HG02610 (cell line): ENCODE measurements around the gene LTA.

Experiments
- ATAC-seq: cut with Tn5 transposase; IDR thresholded peaks from one replicate; pipeline ENCODE4 v1.9.1; 2021; ENCODE audit warnings: mild to moderate bottlenecking, moderate library complexity; ENCODE audit not compliant: unreplicated experiment

The LTA gene

DNA sequence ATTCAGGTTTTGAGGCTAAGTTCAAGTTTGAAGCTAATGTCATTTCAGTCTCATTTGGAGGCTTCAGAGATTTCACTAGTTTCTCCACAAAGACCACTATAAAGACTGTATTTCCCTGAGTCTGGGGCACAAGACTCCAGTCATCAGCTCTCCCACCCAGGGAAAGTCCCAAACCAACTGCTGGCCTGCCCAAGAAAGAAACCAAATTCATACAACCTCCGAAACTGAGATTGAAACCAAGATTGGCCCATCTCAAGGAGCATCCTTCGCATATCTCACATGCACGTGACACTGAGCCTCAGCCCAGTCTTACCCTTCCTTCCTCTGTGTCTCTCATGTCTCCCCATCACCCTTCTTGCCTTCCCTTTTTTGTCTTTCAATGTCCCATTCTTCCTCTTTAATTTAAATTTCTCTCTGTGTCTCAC lies 3.5 kb upstream of the LTA start:
- peak; percentile 69 for ATAC-seq

DNA sequence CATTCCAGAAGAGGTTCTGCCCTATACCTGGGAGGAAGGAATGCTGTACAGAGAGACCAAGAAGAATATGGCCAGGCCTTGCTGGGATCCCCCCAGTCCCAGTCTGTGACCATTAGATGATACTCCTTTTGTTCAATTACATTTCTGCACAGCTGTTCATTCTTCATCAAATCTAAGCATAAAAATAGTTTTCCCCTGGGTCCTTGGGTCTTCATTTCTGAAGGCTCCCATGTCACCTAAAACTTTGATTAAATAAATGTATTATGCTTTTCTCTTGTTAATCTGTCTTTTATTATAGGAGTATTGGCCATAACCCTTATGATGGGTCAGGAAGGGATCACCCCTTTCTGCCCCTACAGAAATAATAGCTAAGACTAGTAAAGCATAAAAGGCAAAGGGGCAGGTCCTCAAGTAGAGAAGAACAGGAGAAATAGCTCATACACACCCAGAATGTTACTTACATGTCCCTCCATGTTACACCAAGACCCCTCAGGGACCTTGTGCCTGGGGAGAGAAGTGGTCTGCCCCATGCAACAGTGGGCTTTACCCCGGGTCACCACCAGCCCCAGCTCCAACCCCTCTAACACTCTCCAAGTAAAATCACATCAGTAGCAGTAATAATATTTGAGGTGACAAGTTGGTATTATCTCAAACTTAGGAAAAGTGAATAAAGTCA lies 2.1 kb upstream of the LTA start:
- no peak for ATAC-seq

DNA sequence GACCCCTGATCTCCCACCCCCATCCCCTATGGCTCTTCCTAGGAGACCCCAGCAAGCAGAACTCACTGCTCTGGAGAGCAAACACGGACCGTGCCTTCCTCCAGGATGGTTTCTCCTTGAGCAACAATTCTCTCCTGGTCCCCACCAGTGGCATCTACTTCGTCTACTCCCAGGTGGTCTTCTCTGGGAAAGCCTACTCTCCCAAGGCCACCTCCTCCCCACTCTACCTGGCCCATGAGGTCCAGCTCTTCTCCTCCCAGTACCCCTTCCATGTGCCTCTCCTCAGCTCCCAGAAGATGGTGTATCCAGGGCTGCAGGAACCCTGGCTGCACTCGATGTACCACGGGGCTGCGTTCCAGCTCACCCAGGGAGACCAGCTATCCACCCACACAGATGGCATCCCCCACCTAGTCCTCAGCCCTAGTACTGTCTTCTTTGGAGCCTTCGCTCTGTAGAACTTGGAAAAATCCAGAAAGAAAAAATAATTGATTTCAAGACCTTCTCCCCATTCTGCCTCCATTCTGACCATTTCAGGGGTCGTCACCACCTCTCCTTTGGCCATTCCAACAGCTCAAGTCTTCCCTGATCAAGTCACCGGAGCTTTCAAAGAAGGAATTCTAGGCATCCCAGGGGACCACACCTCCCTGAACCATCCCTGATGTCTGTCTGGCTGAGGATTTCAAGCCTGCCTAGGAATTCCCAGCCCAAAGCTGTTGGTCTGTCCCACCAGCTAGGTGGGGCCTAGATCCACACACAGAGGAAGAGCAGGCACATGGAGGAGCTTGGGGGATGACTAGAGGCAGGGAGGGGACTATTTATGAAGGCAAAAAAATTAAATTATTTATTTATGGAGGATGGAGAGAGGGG lies 1.4 kb downstream of the LTA start:
- no peak for ATAC-seq

DNA sequence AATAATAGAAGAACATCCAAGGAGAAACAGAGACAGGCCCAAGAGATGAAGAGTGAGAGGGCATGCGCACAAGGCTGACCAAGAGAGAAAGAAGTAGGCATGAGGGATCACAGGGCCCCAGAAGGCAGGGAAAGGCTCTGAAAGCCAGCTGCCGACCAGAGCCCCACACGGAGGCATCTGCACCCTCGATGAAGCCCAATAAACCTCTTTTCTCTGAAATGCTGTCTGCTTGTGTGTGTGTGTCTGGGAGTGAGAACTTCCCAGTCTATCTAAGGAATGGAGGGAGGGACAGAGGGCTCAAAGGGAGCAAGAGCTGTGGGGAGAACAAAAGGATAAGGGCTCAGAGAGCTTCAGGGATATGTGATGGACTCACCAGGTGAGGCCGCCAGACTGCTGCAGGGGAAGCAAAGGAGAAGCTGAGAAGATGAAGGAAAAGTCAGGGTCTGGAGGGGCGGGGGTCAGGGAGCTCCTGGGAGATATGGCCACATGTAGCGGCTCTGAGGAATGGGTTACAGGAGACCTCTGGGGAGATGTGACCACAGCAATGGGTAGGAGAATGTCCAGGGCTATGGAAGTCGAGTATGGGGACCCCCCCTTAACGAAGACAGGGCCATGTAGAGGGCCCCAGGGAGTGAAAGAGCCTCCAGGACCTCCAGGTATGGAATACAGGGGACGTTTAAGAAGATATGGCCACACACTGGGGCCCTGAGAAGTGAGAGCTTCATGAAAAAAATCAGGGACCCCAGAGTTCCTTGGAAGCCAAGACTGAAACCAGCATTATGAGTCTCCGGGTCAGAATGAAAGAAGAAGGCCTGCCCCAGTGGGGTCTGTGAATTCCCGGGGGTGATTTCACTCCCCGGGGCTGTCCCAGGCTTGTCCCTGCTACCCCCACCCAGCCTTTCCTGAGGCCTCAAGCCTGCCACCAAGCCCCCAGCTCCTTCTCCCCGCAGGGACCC lies 2.3 kb downstream of the LTA start:
- ATAC-seq: no peak

DNA sequence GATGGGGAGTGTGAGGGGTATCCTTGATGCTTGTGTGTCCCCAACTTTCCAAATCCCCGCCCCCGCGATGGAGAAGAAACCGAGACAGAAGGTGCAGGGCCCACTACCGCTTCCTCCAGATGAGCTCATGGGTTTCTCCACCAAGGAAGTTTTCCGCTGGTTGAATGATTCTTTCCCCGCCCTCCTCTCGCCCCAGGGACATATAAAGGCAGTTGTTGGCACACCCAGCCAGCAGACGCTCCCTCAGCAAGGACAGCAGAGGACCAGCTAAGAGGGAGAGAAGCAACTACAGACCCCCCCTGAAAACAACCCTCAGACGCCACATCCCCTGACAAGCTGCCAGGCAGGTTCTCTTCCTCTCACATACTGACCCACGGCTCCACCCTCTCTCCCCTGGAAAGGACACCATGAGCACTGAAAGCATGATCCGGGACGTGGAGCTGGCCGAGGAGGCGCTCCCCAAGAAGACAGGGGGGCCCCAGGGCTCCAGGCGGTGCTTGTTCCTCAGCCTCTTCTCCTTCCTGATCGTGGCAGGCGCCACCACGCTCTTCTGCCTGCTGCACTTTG lies 3.3 kb downstream of the LTA start, which contains the start of gene TNF:
Gene TNF, plus strand, starts transcription at position 231 of the 567 bp plus-strand sequence. Its CDS starts 177 bp downstream, at position 408.
- no peak for ATAC-seq

DNA sequence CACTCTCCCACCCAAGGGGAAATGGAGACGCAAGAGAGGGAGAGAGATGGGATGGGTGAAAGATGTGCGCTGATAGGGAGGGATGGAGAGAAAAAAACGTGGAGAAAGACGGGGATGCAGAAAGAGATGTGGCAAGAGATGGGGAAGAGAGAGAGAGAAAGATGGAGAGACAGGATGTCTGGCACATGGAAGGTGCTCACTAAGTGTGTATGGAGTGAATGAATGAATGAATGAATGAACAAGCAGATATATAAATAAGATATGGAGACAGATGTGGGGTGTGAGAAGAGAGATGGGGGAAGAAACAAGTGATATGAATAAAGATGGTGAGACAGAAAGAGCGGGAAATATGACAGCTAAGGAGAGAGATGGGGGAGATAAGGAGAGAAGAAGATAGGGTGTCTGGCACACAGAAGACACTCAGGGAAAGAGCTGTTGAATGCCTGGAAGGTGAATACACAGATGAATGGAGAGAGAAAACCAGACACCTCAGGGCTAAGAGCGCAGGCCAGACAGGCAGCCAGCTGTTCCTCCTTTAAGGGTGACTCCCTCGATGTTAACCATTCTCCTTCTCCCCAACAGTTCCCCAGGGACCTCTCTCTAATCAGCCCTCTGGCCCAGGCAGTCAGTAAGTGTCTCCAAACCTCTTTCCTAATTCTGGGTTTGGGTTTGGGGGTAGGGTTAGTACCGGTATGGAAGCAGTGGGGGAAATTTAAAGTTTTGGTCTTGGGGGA lies 4.0 kb downstream of the LTA start:
- ATAC-seq: no peak

DNA sequence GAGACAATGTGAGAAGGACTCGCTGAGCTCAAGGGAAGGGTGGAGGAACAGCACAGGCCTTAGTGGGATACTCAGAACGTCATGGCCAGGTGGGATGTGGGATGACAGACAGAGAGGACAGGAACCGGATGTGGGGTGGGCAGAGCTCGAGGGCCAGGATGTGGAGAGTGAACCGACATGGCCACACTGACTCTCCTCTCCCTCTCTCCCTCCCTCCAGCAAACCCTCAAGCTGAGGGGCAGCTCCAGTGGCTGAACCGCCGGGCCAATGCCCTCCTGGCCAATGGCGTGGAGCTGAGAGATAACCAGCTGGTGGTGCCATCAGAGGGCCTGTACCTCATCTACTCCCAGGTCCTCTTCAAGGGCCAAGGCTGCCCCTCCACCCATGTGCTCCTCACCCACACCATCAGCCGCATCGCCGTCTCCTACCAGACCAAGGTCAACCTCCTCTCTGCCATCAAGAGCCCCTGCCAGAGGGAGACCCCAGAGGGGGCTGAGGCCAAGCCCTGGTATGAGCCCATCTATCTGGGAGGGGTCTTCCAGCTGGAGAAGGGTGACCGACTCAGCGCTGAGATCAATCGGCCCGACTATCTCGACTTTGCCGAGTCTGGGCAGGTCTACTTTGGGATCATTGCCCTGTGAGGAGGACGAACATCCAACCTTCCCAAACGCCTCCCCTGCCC lies 4.9 kb downstream of the LTA start:
- ATAC-seq: no peak

DNA sequence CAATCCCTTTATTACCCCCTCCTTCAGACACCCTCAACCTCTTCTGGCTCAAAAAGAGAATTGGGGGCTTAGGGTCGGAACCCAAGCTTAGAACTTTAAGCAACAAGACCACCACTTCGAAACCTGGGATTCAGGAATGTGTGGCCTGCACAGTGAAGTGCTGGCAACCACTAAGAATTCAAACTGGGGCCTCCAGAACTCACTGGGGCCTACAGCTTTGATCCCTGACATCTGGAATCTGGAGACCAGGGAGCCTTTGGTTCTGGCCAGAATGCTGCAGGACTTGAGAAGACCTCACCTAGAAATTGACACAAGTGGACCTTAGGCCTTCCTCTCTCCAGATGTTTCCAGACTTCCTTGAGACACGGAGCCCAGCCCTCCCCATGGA lies 5.5 kb downstream of the LTA start:
- no peak for ATAC-seq

DNA sequence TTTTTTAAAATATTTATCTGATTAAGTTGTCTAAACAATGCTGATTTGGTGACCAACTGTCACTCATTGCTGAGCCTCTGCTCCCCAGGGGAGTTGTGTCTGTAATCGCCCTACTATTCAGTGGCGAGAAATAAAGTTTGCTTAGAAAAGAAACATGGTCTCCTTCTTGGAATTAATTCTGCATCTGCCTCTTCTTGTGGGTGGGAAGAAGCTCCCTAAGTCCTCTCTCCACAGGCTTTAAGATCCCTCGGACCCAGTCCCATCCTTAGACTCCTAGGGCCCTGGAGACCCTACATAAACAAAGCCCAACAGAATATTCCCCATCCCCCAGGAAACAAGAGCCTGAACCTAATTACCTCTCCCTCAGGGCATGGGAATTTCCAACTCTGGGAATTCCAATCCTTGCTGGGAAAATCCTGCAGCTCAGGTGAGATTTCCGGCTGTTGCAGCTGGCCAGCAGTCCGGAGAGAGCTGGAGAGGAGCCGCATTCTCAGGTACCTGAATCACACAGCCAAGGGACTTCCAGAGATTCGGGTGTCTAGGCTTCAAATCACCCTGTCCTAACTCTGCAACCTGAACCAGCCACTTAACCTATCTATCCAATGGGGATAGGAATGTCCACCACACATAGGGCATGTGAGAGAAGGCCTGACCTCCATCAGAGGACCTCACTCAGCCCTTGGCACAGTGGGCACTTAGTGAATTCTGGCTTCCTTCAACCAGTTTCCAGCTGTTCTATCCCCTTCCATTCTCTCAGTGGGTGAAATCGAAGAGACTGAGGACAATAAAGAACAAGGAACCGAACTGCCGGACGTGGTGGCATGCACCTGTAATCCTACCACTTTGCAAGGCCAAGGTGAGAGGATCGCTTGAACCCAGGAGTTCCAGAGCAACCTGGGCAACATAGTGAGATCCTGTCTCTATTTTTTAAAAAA lies 6.4 kb downstream of the LTA start:
- ATAC-seq: no peak

DNA sequence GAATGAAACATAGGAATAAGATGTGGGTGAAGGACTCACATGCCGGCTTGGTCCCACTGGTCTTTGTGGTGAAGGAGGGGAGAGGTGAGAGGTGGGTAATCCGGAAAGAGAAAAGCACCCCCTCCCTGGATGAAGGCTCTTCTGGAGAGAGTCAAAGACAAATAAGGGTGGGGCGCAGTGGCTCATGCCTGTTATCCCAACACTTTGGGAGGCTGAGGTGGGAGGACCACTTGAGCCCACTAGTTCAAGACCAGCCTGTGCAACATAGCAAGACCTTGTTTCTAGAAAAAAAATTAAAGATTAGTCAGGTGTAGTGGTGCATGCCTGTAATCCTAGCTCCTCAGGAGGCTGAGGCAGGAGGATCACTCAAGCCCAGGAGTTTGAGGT lies 7.0 kb downstream of the LTA start:
- no peak for ATAC-seq

DNA sequence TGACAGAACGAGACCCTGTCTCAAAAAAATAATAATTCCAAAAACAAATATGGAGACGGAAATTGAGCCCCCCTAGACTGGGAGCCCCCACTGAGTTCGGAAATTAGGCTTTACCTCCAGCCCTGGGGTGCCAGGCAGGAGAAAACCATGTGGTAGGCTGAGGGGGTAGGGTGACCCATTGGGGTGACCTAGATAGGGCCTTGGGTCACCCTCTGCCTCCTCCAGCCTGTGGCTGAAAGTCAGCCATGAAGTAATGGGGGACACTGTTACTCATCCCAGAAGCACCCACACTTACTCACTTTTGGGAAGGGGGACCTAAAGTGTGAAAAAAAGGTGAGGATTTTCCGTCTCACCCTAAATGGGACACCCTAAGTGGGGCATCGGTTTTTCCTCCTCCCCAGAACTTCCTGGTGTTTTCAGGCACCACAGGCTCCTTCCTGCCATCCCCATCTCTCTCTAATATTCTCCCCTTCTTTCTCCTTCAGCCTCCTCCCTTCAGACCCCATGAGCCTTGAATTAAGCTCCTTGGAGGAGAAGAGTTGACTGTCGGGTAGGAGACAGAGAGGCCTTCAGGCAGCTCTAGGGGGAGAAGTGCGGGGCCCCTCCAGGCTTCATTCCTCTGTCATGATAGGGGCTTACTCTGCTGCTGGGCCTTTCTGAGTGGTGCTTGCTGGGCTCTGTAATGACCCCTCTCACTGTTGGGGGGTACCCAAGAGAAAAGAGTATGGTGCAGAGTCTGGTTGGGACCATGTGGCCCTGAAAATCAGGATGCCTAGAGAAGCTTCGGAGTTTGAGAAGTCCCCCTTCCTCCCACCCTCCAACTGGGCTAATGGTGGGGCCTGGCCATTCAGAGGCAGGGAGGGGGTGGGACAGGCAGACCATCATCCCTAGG lies 7.7 kb downstream of the LTA start:
- ATAC-seq: no peak

DNA sequence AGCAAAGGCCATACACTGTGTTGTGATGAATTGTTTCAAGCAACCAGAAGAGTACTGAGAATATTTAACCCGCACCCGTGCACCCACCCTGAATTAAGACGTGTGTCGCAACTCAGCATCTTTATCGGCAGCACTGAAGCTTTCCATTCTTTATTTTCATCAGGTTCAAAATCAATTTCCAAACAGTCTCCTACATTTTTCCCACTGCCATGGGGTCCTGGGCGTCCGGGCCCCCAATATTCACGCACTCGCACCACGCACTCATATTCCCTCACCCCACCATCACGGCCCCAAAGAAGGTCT lies 8.3 kb downstream of the LTA start:
- ATAC-seq: no peak

DNA sequence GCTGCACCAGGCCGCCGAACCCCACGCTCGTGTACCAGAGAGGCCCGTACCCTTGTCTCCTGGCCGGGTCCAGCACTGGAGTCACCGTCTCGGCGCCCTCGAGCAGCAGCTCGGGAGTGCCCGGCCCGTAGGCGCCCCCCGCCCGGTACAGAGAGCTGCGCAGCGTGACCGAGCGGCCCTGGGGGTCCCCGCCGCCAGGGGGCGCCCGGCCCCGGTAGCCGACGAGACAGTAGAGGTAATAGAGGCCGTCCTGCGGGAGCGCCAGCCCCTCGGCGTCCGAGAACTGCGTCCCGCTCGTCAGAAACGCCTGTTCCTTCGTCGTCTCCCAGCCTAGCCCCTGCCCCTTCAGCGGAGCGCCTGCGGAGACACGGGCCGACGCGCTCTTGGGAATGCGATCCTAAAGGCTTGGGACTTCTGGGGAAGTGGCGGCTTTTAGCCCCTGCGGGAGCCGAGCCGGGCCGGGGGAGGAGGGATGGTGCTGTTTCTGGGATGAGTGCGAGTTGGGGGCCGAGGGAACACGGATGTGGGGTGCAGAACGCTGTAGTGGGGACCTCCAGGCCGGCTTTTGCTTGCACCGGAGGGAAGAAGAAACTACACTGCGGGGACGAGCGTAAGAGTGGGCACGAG lies 8.8 kb downstream of the LTA start:
- ATAC-seq: peak; percentile 57

DNA sequence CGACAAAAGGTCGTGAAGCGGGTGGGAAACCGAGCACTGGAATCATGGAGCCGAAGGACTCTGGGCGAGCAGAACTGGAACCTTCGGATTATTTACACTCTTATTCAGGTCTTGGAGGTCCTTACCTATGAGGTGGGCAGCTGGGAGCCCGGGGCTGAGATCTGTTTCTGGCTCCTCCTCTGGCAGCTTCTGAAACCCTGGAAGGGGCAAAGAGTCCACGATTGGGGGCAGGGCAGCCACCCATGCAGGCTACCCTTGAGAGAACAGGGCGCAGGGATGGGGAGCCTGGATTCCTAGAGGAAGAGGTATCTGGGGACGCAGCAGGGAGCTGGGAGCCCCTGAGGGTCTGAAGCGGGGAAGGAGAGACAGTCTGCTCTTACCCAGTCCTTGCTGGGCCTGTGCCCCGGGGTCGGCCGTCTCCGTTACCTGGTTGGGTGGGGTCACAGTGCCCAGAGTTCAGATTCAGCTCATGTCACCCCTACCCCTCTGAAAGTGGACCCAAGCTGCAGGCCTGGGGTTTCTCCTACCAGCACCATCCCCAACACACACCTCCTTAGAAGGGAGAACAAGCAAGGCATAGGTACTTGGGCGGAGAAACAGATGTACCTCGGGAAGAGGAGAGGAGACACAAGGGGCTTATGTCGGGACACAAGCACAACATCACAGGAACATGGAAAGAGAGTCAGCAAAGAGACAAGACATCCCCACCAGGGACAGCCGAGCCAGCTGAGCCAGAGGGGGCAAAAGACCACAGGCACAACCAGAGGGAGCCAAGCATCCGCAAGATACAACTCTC lies 9.5 kb downstream of the LTA start:
- ATAC-seq: no peak

DNA sequence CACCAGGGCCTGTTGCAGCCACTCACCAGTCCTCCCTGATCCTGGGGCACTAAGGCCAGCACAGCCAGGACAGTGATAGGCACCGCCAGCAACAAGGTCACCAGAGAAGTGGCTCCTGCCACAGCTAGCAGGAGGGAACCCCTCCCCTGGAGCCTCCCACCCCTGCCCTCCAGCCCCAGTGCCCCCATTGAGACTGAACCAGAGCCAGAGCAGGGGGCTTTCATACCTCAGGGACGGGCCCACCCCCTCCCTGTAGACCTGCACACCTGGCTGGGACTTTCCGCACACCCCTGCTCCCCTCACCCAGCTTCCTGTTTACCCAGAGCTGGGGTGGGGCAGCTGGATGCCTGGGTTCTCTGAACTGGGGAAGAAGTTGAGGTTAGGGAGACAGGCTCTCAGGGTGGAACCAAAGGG lies 10.1 kb downstream of the LTA start, which contains the start of gene LTB:
Gene LTB, minus strand, starts transcription at position 195 of the 414 bp plus-strand sequence. Its CDS starts 7 bp downstream, at position 188.
- no peak for ATAC-seq

DNA sequence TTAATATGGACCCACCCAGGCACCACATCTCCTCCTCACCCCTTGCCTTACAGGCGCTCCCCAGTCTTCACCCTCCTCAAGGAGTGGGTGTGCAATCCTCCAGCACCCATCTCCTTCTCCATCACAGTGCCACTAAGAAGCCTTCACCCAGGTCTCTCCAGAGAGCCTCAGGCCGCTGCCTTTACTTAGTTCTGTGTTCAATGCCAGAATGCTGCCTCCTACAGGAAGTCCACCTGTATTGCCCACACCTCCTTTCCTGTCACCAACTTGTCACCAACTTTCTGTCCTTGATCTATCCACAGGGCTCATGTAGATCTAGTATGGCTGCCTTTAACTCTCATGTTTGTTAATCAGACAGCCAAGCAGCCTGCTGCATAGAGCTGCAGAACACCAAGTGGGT lies 13.4 kb downstream of the LTA start:
- ATAC-seq: no peak
